Kidney epithelial cell (primary cell): Measurements from ENCODE around the gene MLH3. TPM values are rescaled to one million over a fixed set of nuclear protein-coding genes. Genes with fewer than 3 reads are reported as not detected.

Experiments used
- DNase-seq: peaks from one replicate; pipeline ENCODE4 v3.0.0-alpha.2; 2010; ENCODE audit warnings: low read depth
- H3K27me3 ChIP-seq: 2 replicates; pipeline ENCODE4 v1.6.0; 2011; ENCODE audit warnings: low read length; ENCODE audit not compliant: control insufficient read depth, insufficient read depth
- H3K36me3 ChIP-seq: 2 replicates; pipeline ENCODE4 v1.5.1; 2011; ENCODE audit warnings: low read length; ENCODE audit not compliant: control insufficient read depth, insufficient read depth
- H3K4me3 ChIP-seq: 2 replicates; pipeline ENCODE4 v1.5.1; 2011; ENCODE audit warnings: low read depth, mild to moderate bottlenecking, control low read depth, low read length
- total RNA-seq: library from RNA; depleted of rRNA; stranded (reverse); fragments of >200 nt; gene quantifications from 2 replicates; pipeline ENCODE4 v1.2.3, GENCODE V29; 2015
- TF ChIP-seq, protein P1 (sequence below): IDR thresholded peaks from 2 replicates; pipeline ENCODE4 v1.5.1; 2011; ENCODE audit warnings: mild to moderate bottlenecking, moderate library complexity, low read length, control low read depth, inconsistent platforms; ENCODE audit not compliant: insufficient read depth, poor library complexity, severe bottlenecking

Gene MLH3
- total RNA-seq, 1 donor from 2014 or later: 17.9 TPM

DNA sequence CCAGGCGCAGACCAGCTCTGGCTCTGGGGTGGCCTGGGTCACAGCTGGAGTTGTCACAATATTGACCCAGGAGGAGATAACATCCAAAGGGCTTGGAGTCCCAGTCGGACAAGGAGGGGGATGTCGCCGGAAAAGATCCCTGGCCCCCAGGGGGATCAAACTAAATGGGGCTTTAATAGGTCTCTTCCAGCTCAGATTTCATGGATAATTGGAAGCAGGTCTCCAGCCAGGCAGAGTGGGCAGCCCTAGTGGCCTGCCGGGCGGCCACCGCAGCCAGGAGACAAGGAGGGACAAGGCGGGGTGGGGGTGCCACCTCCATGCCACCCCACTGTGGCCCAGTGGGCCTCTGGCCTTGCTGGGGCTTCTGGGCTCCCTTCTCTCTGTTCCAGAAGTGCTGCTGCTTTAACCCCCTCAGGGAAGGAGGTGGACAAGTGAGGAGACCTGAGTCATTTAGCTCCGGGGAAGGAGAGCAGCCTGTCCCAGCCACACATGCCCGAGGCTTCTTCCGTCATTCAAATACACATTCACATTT is 72.8 kb downstream of the MLH3 start:
- DNase-seq: no peak
- H3K4me3 ChIP-seq: no peak overlapping the region
- TF ChIP-seq, protein P1, sequence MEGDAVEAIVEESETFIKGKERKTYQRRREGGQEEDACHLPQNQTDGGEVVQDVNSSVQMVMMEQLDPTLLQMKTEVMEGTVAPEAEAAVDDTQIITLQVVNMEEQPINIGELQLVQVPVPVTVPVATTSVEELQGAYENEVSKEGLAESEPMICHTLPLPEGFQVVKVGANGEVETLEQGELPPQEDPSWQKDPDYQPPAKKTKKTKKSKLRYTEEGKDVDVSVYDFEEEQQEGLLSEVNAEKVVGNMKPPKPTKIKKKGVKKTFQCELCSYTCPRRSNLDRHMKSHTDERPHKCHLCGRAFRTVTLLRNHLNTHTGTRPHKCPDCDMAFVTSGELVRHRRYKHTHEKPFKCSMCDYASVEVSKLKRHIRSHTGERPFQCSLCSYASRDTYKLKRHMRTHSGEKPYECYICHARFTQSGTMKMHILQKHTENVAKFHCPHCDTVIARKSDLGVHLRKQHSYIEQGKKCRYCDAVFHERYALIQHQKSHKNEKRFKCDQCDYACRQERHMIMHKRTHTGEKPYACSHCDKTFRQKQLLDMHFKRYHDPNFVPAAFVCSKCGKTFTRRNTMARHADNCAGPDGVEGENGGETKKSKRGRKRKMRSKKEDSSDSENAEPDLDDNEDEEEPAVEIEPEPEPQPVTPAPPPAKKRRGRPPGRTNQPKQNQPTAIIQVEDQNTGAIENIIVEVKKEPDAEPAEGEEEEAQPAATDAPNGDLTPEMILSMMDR: no peak

DNA sequence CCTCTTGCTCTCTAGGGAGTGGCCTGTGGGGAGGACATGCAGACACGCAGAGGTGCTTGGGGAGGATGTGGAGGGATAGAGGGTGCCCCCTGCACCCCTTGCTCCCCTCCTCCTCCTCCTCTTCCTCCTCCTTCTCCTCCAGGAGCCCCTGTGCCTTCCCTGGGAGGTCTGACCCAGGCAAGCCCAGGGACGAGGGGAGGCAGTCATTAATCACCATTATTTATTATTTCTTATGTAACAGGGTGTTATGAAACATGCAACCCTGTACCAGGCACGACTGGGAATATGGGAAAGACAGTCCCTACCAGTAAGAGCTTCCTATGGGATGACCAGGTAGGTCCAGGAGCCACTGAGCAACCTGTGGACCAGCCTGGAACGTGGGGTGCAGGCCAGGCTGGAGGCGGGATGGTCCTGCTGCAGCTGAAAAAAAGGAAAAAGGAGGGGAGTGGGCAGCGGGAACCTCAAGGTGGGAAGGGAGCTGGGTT is 73.3 kb downstream of the MLH3 start:
- TF ChIP-seq, protein P1: no peak
- Histone ChIP-seq H3K27me3 (no peaks in the 10 kb centered on the region), H3K4me3 (no peak overlapping the region), H3K36me3 (no peaks in the 10 kb centered on the region)
- DNase-seq: no peak

More for the DNA sequence above, 72.8 kb downstream of the MLH3 start:
- no peaks in the 10 kb centered on the region for H3K27me3 ChIP-seq
- H3K36me3 ChIP-seq: no peaks in the 10 kb centered on the region

DNA sequence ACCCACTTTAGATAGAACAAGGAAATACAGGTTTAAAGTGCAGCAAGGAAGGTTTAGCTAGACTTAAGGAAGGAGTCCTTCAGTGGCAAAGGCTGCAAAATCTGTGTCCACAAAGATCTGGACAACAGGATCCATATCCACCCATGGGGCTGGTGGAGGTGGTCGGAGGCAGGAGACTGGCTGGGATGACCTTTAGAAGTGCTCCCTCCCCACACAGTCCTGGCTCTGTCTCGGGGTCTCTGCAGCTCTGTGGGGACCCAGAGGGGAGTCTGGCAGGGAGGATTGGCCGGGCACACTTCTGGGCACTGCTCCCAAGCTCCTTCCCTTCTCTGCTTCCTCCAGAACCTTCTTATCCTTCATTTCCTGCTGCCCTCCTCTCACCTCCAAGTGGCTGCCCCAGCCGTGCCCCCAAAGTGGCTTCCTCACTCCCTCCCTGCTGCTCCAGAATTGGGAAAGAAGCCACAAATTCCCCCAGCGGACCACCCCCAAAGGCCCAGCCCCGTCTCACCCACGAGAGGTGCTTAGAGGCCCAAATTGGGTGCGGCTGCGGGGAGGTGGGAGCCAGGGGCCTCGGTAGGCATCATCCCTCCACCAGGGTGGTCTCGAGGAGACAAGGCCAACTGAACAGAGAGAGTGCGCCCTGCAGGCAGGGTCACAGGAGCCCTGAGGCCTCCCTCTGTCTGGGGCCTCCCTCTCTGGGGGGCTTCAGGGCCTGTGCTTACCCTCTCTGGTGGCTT is 73.9 kb downstream of the MLH3 start:
- DNase-seq: no peak
- TF ChIP-seq, protein P1: no peak
- Histone ChIP-seq H3K4me3 (no peak overlapping the region), H3K36me3 (no peaks in the 10 kb centered on the region), H3K27me3 (no peaks in the 10 kb centered on the region)

DNA sequence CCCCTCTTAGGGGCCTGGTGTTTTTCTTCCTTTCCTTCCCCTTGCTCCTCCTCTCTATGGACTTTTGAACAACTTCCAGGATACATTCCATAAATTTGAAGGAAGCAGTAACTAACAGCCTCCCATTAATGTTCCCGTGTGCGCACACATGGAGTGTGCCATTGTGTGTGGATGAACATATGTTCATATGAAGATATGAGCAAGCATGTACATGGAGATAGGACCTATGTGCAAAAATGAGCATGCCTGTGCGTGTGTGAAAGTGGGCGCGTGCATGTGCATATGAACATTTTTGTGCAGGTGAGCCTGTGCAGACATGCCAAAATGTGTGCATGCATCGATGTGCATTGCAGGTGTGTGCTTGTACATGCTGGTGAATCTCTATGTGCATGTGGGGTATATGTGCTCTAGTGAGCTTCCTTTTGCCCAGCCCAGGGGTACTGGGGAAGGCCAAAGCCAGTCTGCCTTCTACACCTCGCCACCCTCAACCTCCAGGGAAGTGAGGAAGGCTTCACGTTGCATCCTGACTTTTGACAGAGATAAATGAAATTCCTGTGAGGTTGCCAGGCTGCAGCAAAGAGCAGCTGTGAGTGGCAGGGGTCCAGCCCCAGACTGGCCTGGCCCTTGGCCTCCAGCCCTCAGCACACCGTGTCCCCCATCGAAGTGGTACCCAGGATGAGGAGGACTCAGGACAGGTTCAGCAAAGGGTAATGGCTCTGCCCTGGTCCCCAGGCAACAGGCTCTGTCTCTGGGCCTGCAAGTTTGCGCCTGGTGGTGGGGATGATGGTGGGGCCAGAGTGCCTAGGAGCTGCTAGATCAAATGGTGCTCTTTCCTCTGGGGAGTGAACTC is 74.8 kb downstream of the MLH3 start:
- TF ChIP-seq, protein P1: no peak
- DNase-seq: no peak
- H3K27me3 ChIP-seq: no peaks in the 10 kb centered on the region
- H3K36me3 ChIP-seq: no peaks in the 10 kb centered on the region
- H3K4me3 ChIP-seq: no peak overlapping the region

DNA sequence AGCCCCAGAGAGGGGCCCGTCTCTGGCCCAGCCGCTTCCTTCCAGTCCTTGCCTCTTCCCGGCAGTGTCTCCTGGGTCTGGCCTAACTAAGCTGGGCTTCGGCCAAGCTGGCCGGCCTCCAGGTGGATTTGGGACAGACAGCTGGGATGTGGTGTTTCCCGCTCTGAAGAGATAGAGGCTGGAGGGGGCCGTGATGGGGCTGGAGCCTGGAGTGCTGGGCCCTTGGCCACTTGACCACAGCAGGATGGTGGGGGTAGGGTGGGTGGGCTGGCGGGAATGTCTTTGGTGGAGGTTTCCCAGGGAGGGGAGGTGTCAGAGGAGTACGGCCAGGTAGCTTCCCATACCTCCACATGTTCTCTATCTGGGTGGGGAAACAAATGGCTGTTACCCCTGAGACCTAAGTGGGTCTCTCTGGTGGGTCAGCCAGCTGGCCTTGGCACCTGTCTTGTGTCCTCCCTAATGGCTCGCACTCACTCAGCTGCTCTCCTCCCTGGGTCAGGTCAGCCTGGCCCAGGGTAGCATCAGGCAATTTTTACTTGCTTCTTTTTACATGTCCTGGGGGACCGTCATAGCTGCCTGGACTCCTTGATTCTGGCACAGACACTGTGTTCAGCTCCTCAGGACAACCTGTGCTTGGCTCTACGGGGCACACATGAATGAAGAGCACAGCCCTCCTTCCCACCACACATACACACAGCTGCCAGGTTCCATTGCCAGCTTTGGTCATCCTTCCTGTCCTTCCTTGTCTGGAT is 76.0 kb downstream of the MLH3 start:
- TF ChIP-seq, protein P1: no peak
- no peak overlapping the region for H3K4me3 ChIP-seq
- no peak for DNase-seq
- H3K36me3 ChIP-seq: no peaks in the 10 kb centered on the region
- H3K27me3 ChIP-seq: no peaks in the 10 kb centered on the region
